SK-N-SH (cell line): ENCODE results near the gene CDR2. TPM values are rescaled to one million over a fixed set of nuclear protein-coding genes. Genes with fewer than 3 reads are reported as not detected.
"Not testable (repeated sequence)": the region's sequence is repeated elsewhere in the genome, so short reads cannot be mapped to it uniquely, and the experiment has no call there.

ENCODE experiments used
- CTCF ChIA-PET: fragments of 300-600, 350-600 bp; formaldehyde crosslinking; extraction: SDS; loops from one replicate; lab custom pipeline; 2021; lab: Yijun Ruan, JAX
- POLR2A ChIA-PET: fragments of 350-600 bp; sonication (Branson Sonifier 250); formaldehyde crosslinking; extraction: SDS; loops from one replicate; lab custom pipeline; 2020; ENCODE audit warnings: antibody characterized with exemption, inconsistent platforms; lab: Yijun Ruan, JAX
- DNase-seq: peaks from one replicate; pipeline ENCODE4 v3.0.0; 2012
- H2AFZ ChIP-seq: fragments of 200-600 bp; sonication (generic); 2 replicates; pipeline ENCODE4 v1.8.1; 2016; ENCODE audit warnings: antibody characterized with exemption, mild to moderate bottlenecking, low read depth
- H3F3A ChIP-seq: fragments of 200-600 bp; sonication (generic); replicated peaks from 2 replicates; pipeline ENCODE3; 2016; ENCODE audit warnings: antibody characterized with exemption, mild to moderate bottlenecking; ENCODE audit not compliant: insufficient read depth
- H3K27ac ChIP-seq, 2 experiments: fragments of 200-500 bp in 1 of 2; fragments of 200-600 bp in 1 of 2; sonication (Bioruptor generic) in 1 of 2; sonication (generic), shearing (Covaris generic) in 1 of 2; 2 replicates each; pipeline versions ENCODE4 v1.5.1 to v1.6.1; 2014 to 2016; ENCODE audit warnings: low read depth in 2 of 2, inconsistent platforms in 1 of 2, low read length in 1 of 2, mild to moderate bottlenecking in 1 of 2, mixed read lengths in 1 of 2
- H3K27me3 ChIP-seq: fragments of 200-600 bp; sonication (generic), shearing (Covaris generic); 2 replicates; pipeline ENCODE4 v1.6.1; 2016; ENCODE audit warnings: mixed run types; ENCODE audit not compliant: insufficient read depth
- H3K36me3 ChIP-seq, 2 experiments: fragments of 200-500 bp in 1 of 2; fragments of 200-600 bp in 1 of 2; sonication (Bioruptor generic) in 1 of 2; sonication (generic) in 1 of 2; replicated peaks in 1 of 2; 2 replicates each; pipeline versions ENCODE3 to v1.5.1; 2014 to 2016; ENCODE audit warnings: low read length in 1 of 2, mild to moderate bottlenecking in 1 of 2; ENCODE audit not compliant: insufficient read depth in 2 of 2, control insufficient read depth in 1 of 2
- H3K4me1 ChIP-seq, 2 experiments: fragments of 200-500 bp in 1 of 2; fragments of 200-600 bp in 1 of 2; sonication (Bioruptor generic) in 1 of 2; sonication (generic), shearing (Covaris generic) in 1 of 2; 2 replicates each; pipeline versions ENCODE4 v1.5.1 to v1.6.1; 2014 to 2016; ENCODE audit warnings: low read depth in 1 of 2, low read length in 1 of 2, mixed run types in 1 of 2; ENCODE audit not compliant: insufficient read depth in 2 of 2, control insufficient read depth in 1 of 2
- H3K4me2 ChIP-seq: fragments of 200-600 bp; sonication (generic), shearing (Covaris generic); 2 replicates; pipeline ENCODE4 v1.6.1; 2017; ENCODE audit warnings: mixed run types
- H3K4me3 ChIP-seq, 2 experiments: fragments of 200-500 bp in 1 of 2; fragments of 200-600 bp in 1 of 2; sonication (Bioruptor generic) in 1 of 2; sonication (generic), shearing (Covaris generic) in 1 of 2; 2 replicates each; pipeline versions ENCODE4 v1.5.1 to v1.8.1; 2014 to 2016; ENCODE audit warnings: low read depth in 2 of 2, inconsistent platforms in 1 of 2, low read length in 1 of 2, mild to moderate bottlenecking in 1 of 2, mixed read lengths in 1 of 2, moderate library complexity in 1 of 2
- H3K79me2 ChIP-seq: fragments of 200-600 bp; sonication (generic); 2 replicates; pipeline ENCODE4 v1.8.1; 2017; ENCODE audit warnings: mild to moderate bottlenecking; ENCODE audit not compliant: insufficient read depth
- H3K9ac ChIP-seq: fragments of 200-600 bp; sonication (generic); 2 replicates; pipeline ENCODE4 v1.6.1; 2017; ENCODE audit warnings: mixed run types
- H3K9me2 ChIP-seq: fragments of 200-600 bp; sonication (generic); 2 replicates; pipeline ENCODE4 v1.6.1; 2017; ENCODE audit warnings: mixed run types
- H3K9me3 ChIP-seq: fragments of 200-600 bp; sonication (generic); 2 replicates; pipeline ENCODE4 v1.6.1; 2017; ENCODE audit warnings: mixed run types, mild to moderate bottlenecking, moderate library complexity
- H4K20me1 ChIP-seq: fragments of 200-600 bp; sonication (generic); 2 replicates; pipeline ENCODE4 v1.6.1; 2017; ENCODE audit warnings: mild to moderate bottlenecking, mixed run types; ENCODE audit not compliant: insufficient read depth
- ELF1 ChIP-seq: IDR thresholded peaks from 2 replicates; pipeline ENCODE4 v1.4.0; 2012
- EP300 ChIP-seq, 2 experiments: IDR thresholded peaks; 2 replicates each; pipeline versions ENCODE4 v1.4.0 to v1.6.1; 2012; ENCODE audit warnings: borderline replicate concordance in 1 of 2, low read depth in 1 of 2, low read length in 1 of 2
- EZH2phosphoT487 ChIP-seq: fragments of 200-600 bp; sonication (generic); IDR thresholded peaks from 2 replicates; pipeline ENCODE4 v1.6.1; 2017; ENCODE audit warnings: low read depth, mixed run types, mild to moderate bottlenecking, antibody characterized with exemption, moderate library complexity, borderline replicate concordance
- GATA2 ChIP-seq: sonication (generic); formaldehyde crosslinking; IDR thresholded peaks from 2 replicates; pipeline ENCODE4 v1.5.0; 2020; ENCODE audit warnings: mild to moderate bottlenecking, missing genetic modification reagents
- MEF2A ChIP-seq: IDR thresholded peaks from 2 replicates; pipeline ENCODE4 v1.4.0; 2012; ENCODE audit warnings: low read depth, borderline replicate concordance
- MXI1 ChIP-seq: IDR thresholded peaks from 2 replicates; pipeline ENCODE4 v1.6.1; 2012; ENCODE audit warnings: mild to moderate bottlenecking, low read depth, low read length, improper control_type of control experiment
- NFIC ChIP-seq: IDR thresholded peaks from 2 replicates; pipeline ENCODE4 v1.4.0; 2012; ENCODE audit warnings: borderline replicate concordance
- POLR2AphosphoS5 ChIP-seq: IDR thresholded peaks from 2 replicates; pipeline ENCODE4 v1.6.1; 2012; ENCODE audit warnings: low read depth, low read length
- RAD21 ChIP-seq: IDR thresholded peaks from 2 replicates; pipeline ENCODE4 v1.6.1; 2012; ENCODE audit warnings: mild to moderate bottlenecking, low read length
- REST ChIP-seq: IDR thresholded peaks from 2 replicates; pipeline ENCODE4 v1.6.1; 2012; ENCODE audit warnings: mild to moderate bottlenecking, low read depth, low read length, moderate library complexity
- RFX5 ChIP-seq: IDR thresholded peaks from 2 replicates; pipeline ENCODE4 v1.6.1; 2012; ENCODE audit warnings: mild to moderate bottlenecking, improper control_type of control experiment, low read length
- SIN3A ChIP-seq: IDR thresholded peaks from 2 replicates; pipeline ENCODE4 v1.6.1; 2012; ENCODE audit warnings: low read depth, mild to moderate bottlenecking, low read length, moderate library complexity, borderline replicate concordance
- SMC3 ChIP-seq: IDR thresholded peaks from 2 replicates; pipeline ENCODE4 v1.6.1; 2012; ENCODE audit warnings: low read depth, low read length, improper control_type of control experiment
- TAF1 ChIP-seq: IDR thresholded peaks from 2 replicates; pipeline ENCODE4 v1.6.1; 2012; ENCODE audit warnings: low read depth, mild to moderate bottlenecking, low read length, moderate library complexity, borderline replicate concordance
- TEAD4 ChIP-seq: IDR thresholded peaks from 2 replicates; pipeline ENCODE4 v1.4.0; 2012; ENCODE audit warnings: mild to moderate bottlenecking, borderline replicate concordance; ENCODE audit not compliant: insufficient read depth
- YY1 ChIP-seq: IDR thresholded peaks from 2 replicates; pipeline ENCODE4 v1.4.0; 2012; ENCODE audit warnings: low read depth, mild to moderate bottlenecking
- WGBS: methylation state at CpG from one replicate; pipeline ENCODE4 v1.1.6; 2017; ENCODE audit warnings: low lambda C conversion rate; 5-methylcytosine and 5-hydroxymethylcytosine counted together
- polyA plus RNA-seq, 3 experiments: library from polyadenylated mRNA; depleted of rRNA; stranded (reverse); fragments of >200 nt; gene quantifications; 2 replicates each; pipeline ENCODE4 v1.2.3, GENCODE V29; 2012

Gene CDR2
- polyA plus RNA-seq, 1 of the 3 experiments (the other 2 are of a cell fraction): 30.3 TPM

- TF ChIP-seq GATA2 (CRISPR knock-in tag): no peak
- TF ChIP-seq NFIC: no peak
- TF ChIP-seq SIN3A: no peak
- TF ChIP-seq YY1: no peak
Observed at GRCh38 chr16:22352723-22353122, 21.7 kb downstream of the CDR2 start (continued).

GRCh38 chr16:22352140-22352539, 22.3 kb downstream of the CDR2 start:
- peaks cover 77% of the 10 kb centered on the region for H3K79me2 ChIP-seq
- H4K20me1 ChIP-seq: no peaks in the 10 kb centered on the region
- ChIA-PET POLR2A (no interaction called here), CTCF (interaction anchor here (2.5 kb wide), 1 partner anchor 31 kb away, joined by 8 read pairs; no protein-coding TSS in a partner anchor)
- no peak overlapping the region for H2AFZ ChIP-seq
- H3K4me3 ChIP-seq: no peak overlapping the region
- peaks cover 39% of the 10 kb centered on the region for H3F3A ChIP-seq
- no peak for DNase-seq
- no peak overlapping the region for H3K9ac ChIP-seq
- no peaks in the 10 kb centered on the region for H3K9me3 ChIP-seq
- no peak overlapping the region for H3K4me2 ChIP-seq
- no peaks in the 10 kb centered on the region for H3K9me2 ChIP-seq
- WGBS: 96% methylated on average over 6 of the region's 6 CpGs
- H3K36me3 ChIP-seq: peaks cover 22 to 62% of the 10 kb centered on the region in 2 experiments
- H3K27ac ChIP-seq: peak overlapping the region in 1 of 2 experiments; percentile 96; a peak in 2 of 4 replicates
- H3K4me1 ChIP-seq: peaks cover 3 to 20% of the 10 kb centered on the region in 2 experiments; a peak in 3 of 4 replicates
- no peak for TF ChIP-seq NFIC
- TF ChIP-seq MEF2A: no peak
- TF ChIP-seq RAD21: no peak
- no peak for TF ChIP-seq POLR2AphosphoS5
- no peak for TF ChIP-seq EP300 (IDR thresholded peaks at IDR 0.05; ENCODE audit: borderline replicate concordance in 1 of 2, low read depth in 1 of 2, low read length in 1 of 2)
- no peak for TF ChIP-seq RFX5
- no peak for TF ChIP-seq MXI1
- TF ChIP-seq TEAD4: no peak
- TF ChIP-seq TAF1: no peak
- no peak for TF ChIP-seq REST
- no peak for TF ChIP-seq SMC3
- TF ChIP-seq ELF1: no peak
- TF ChIP-seq EZH2phosphoT487: no peak
- H3K27me3 ChIP-seq: no peaks in the 10 kb centered on the region

GRCh38 chr16:22351017-22351416, 23.4 kb downstream of the CDR2 start:
- H3K4me2 ChIP-seq, DNase-seq, H2AFZ ChIP-seq, CTCF ChIA-PET, H3K9me2 ChIP-seq, POLR2A ChIA-PET, H3K9me3 ChIP-seq, H3K9ac ChIP-seq, H3K27me3 ChIP-seq, H3K27ac ChIP-seq, H4K20me1 ChIP-seq, H3K4me3 ChIP-seq: not testable (repeated sequence)
- peaks cover 3 to 20% of the 10 kb centered on the region in 2 experiments; a peak in 3 of 4 replicates for H3K4me1 ChIP-seq
- peaks cover 42% of the 10 kb centered on the region for H3F3A ChIP-seq
- peaks cover 33 to 70% of the 10 kb centered on the region in 2 experiments for H3K36me3 ChIP-seq
- H3K79me2 ChIP-seq: peaks cover 67% of the 10 kb centered on the region
- 91% methylated on average over 6 of the region's 6 CpGs for WGBS
